HG03432 (cell line): ENCODE results near the gene ACYP2.
"Not testable (repeated sequence)": the region's sequence is repeated elsewhere in the genome, so short reads cannot be mapped to it uniquely, and the experiment has no call there.

Experiments
- ATAC-seq: cut with Tn5 transposase; IDR thresholded peaks from one replicate; pipeline ENCODE4 v1.9.1; 2021; ENCODE audit warnings: mild to moderate bottlenecking, moderate library complexity; ENCODE audit not compliant: unreplicated experiment

Gene ACYP2

DNA sequence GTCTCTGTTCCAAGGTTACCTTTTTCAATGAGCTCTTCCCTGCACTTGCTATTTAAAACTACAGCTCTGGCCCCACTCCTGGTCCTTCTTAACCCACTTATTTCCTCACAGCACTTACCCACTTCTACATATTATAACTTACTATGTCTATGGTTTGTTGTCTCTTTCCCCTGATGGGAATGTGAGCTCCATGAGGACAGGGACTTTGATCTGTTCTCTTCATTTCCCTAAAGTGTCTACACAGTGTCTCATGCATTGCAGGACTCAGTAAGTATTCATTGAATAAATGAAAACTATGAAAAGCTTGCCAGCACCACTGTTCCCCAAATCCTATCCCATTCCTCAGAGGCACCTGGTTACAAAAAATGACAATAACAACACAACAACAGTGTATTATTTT is 18.3 kb upstream of the ACYP2 start:
- no peak for ATAC-seq

DNA sequence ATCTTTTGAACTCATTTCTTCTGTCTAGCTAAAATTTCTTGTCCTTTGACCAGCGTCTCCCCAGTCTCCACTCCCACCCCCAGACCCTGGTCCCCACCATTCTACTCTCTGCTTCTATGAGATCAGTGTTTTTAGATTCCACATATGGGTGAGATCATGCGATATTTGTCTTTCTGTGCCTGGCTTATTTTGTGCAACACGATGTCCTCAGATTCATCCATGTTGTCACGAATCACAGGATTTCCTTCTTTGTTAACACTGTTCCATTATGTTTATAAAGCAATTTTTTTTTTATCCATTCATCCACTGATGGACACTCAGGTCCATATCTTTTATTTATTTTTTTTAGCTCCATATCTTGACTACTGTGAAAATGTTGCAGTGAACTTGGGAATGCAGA is 16.0 kb upstream of the ACYP2 start:
- ATAC-seq, result no peak

DNA sequence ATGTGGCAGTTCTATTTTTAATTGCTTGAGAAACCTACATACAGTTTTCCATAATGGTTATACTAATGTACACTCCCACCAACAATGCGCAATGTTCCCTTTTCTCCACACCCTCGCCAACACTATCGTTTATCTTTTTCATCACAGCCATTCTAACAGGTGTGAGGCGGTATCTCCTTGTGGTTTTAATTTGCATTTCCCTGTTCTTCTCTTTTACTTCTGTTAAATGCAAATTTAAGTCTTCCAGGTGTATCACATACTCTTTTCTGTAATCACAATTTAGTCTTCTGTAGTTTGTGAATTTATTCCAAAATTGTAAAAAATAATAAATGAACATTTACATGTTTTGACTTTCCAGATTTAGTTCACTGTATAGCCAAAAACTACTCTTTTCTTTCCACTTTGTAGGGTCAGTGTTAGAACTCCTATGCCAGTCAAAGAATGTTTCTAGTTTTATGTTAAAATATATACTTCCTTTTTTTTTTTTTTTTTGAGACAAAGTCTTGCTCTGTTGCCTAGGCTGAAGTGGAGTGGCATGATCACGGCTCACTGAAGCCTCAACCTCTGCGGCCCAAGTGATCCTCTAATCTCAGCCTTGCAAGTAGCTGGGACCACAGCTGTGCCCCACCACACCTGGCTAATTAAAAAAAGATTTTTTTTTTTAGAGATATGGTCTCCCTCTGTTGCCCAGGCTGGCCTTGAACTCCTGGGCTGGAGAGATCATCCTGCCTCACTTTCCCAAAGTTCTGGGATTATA is 15.4 kb upstream of the ACYP2 start:
- peak; percentile 79 for ATAC-seq

- no peak for ATAC-seq
These were observed 14.6 kb upstream of the ACYP2 start for GRCh38 chr2:54100772-54101171.

DNA sequence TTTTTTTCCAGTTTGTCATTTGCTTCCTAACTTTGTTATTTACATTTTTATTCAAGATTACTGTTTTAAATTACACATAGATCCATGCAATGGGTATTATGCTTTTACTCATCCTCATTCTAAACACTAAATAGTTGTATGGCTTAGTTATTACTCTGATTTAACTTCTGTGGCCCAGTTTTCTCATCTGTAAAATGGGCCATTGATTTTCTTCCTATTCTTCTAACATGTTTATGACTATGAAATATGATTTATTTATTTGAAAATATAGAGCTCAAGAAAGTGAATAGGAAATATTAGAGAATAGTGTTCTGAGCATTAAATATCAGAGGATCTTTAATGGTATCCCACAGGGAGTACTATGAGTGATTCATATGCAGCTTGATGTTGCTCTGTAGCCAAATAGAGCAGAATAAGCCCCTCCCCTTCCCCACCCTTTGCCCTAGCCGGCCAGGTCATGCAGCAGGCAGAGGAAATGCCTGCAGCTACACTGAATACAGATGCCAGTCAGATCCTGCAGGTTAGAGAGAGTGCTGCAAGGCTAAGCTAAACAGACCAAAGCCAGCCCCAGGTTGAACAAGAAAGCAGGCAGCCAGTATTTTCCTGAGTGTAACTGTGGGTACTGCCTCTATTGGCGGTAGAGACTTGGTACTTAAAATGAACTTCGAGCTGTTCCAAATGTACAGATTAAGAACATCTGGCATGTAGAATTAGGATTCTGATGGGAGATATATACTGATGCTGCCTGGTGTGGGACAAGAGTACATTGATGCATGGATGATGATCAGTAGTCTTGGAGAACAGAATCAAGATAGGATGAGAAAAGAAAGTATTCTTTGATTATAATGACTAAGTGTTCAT is 11.7 kb upstream of the ACYP2 start:
- peak; percentile 64 for ATAC-seq

- peak; percentile 68 for ATAC-seq
These were observed 8.6 kb upstream of the ACYP2 start for GRCh38 chr2:54106631-54107454.

DNA sequence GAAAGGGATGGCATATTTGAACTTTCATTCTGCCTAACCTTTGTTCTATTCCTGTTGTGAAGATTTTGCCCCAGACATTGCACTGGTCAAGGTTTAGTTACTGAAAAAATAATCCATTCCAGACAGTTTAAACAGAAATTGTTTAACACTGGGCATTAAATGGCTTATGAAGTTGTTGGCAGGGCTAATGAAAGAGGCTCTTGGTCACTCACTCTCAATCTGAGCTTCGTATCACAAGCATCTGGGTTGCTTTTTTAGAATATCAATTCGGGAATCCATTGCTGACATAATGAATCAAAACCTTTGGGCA is 8.0 kb upstream of the ACYP2 start:
- ATAC-seq, result no peak

DNA sequence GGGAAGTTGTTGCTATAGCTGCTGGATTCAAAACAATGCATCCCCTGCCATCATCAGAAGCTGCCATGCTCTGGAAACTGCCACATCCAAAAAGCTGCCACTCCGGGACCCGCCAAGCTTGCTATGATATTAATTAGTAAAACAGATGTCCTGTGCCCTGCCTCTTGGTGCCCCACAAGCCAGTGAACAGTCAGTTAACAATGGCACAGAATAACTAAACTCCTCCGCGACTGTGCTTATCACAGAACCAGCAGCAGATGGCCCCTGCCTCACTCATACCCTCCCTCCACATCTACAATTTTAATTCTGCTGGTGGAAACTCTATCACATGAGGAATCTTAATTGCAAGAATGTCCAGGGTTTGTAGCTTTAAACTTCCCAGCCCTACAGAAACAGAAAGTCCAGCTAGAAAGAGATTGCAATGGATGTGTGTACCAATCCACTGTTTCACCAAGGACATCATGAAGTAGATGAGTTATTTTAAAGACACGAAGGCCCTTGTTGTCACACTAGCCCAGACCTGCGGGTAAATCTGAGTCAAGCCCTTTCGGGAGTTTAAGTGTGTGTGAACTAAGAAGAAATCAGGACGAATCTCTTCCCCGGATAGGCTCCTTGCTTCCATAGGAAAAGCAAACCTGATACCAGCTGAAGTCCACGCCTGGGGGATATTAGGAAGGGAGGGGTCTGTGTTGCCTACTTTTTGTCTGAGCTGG is 7.4 kb upstream of the ACYP2 start:
- no peak for ATAC-seq

DNA sequence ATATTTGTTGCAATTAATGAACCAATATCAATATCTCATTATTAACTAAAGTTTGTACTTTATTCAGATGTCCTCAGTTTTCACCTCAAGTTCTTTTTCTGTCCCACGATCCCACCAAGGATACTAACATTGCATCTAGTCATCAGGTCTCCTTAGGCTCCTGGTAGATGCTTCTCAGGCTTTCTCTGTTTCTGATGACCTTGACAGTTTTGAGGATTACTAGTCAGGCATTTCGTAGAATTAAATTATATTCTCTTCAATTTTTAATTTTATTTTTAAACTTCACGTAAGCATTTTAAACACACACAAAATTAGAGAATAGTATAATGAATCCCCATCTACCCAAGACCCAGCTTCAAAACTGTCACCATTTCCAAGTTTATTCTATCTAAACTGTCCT is 5.6 kb upstream of the ACYP2 start:
- no peak for ATAC-seq

- not testable (repeated sequence) for ATAC-seq
These were observed 936 bp upstream of the ACYP2 start for GRCh38 chr2:54114479-54114878.

DNA sequence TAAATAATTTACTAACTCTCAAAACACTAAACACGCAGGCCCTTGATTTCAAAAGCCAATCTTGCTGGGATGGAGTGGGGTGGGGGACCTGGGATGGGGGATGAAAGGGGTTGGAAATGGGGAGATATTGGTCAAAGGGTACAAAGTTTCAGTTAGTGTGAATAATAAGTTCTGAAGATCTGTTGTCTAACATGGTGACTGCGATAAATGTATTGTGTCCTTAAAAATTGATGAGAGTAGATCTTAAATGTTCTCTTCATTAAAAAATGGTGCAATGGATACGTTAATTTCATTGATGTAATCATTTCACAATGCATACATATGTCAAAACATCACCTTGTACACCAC is 505 bp upstream of the ACYP2 start:
- ATAC-seq, result no peak

DNA sequence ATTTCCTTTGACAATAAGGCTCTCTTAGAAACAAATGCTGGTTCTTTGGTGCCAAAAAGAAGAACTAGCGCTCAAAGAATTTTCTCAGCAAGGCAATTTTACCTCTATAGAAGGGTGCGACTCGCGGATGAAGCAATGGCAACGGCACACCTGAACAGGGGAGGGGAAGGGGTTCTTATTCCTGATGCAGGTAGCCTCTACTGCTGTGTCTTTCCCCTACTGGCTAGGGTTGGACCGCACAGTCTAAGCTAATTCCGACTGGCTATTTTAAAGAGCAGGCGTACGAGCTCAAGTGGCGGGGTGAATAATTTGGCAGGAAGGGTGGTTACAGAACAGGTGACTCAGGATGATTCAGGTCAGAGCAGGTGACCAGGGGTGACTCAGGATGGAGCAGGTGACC is 1.2 kb downstream of the ACYP2 start:
- not testable (repeated sequence) for ATAC-seq

GRCh38 chr2:54120950-54121349 is 5.5 kb downstream of the ACYP2 start:
- no peak for ATAC-seq

DNA sequence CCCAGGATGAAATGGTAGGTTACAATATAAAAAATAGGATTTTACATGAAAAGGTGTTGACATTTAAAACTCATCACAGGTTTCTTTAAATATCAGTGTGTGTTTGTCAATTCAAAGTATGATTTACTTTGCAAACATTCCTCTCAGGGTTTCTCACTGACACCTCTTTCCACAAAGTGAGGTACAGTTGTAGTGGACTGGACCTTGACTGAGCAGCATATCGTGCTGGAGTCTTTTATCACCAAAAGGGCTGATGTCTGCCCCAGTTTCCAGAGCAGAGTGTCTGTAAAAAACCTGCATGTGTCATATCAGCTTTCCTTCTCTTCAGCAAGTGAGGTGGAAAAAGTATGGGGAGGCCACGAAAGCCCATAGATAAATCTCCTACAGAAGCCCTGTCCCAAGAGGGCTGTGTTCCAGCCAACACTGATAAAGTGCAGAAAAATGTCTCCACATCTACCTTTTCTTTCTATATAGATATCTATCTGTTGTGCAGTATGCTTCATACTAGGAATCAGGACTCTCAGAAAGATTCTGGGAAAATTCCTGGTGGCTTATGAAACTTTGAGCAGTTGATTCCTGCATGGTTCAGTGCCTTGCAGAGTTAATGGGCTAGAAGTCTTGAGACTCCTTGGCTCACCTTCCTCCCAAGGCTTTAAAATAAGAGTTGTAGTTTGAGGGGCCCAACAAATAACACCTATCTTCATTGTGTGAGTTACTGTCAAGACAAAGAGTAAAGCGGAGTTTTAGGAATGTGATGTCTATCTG is 6.9 kb downstream of the ACYP2 start:
- ATAC-seq, result no peak

DNA sequence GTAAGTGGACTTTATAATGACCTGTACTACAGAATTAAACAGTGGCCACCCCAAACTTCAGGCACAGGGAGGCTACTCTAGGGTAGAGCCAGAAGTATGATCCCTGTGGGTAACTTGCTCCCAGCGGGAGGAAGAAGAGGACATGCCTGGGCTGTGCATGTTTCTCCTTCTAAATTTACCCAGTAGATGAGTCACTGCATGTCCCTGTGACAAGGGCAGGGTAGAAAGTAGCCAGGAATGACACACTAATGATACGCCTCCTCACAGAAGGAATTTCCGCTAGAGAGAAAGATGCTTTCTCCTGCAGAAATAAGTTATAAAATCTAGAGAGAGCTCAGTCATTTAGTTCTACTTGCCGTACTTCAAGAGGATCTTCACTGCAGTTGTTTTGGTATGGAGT is 7.5 kb downstream of the ACYP2 start:
- no peak for ATAC-seq

- not testable (repeated sequence) for ATAC-seq
These were observed 11.8 kb downstream of the ACYP2 start for GRCh38 chr2:54127174-54127573.

GRCh38 chr2:54133056-54133455 is 17.6 kb downstream of the ACYP2 start:
- ATAC-seq, result no peak

GRCh38 chr2:54139210-54139609 is 23.8 kb downstream of the ACYP2 start:
- ATAC-seq, result no peak

GRCh38 chr2:54143780-54144179 is 28.4 kb downstream of the ACYP2 start:
- ATAC-seq, result no peak

DNA sequence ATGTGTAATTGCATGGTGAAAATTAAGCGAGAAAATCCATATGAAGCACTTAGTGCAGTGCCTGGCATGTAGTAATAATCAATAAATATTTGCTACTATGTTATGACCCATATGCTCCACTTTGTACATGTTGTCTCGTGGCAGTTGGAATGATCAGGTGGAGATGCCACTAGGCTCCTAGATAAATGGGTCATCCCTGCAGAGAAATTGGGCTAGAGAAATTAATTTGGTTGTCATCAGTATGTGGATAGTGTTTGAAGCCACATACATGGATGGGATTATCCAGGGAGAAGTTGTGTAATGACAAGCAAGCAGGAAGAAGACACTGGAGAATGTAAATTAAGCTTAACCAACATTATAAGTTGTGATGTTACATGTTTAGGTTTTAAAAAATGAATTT is 33.0 kb downstream of the ACYP2 start:
- no peak for ATAC-seq
